Activated B cell treated with CpG ODN at 0.5 μM for 24 hours (primary cell): ENCODE results near the gene CCDC171. TPM values are rescaled to one million over a fixed set of nuclear protein-coding genes. Genes with fewer than 3 reads are reported as not detected.
"Not testable (repeated sequence)": the region's sequence is repeated elsewhere in the genome, so short reads cannot be mapped to it uniquely, and the experiment has no call there.

ENCODE experiments used
- ATAC-seq: fragments of 200-7000 bp; cut with Tn5 transposase; one replicate; pipeline ENCODE4 v1.10.0; 2021; ENCODE audit warnings: low read depth, mild to moderate bottlenecking, moderate library complexity
- CTCF ChIA-PET: fragments of 350-600 bp; sonication (Branson Sonifier 250); formaldehyde crosslinking; loops from one replicate; lab custom pipeline; 2021; ENCODE audit warnings: antibody characterized with exemption; lab: Charles Lee
- POLR2A ChIA-PET: fragments of 350-600 bp; sonication (Branson Sonifier 250); formaldehyde crosslinking; loops from one replicate; lab custom pipeline; 2021; ENCODE audit warnings: antibody characterized with exemption; lab: Charles Lee
- DNase-seq: peaks from one replicate; pipeline ENCODE4 v3.0.0; 2022
- H3K27ac Mint-ChIP-seq: one replicate; pipeline ENCODE4 v1.8.0; 2020; ENCODE audit warnings: mixed read lengths
- H3K27me3 Mint-ChIP-seq: one replicate; pipeline ENCODE4 v1.8.0; 2021; ENCODE audit warnings: mixed read lengths
- H3K36me3 Mint-ChIP-seq: one replicate; pipeline ENCODE4 v1.8.0; 2021; ENCODE audit warnings: low read depth, mixed read lengths
- H3K4me1 Mint-ChIP-seq: one replicate; pipeline ENCODE4 v1.8.0; 2021; ENCODE audit warnings: mixed read lengths
- H3K4me3 Mint-ChIP-seq: one replicate; pipeline ENCODE4 v1.8.0; 2020; ENCODE audit warnings: mild to moderate bottlenecking, mixed read lengths
- H3K9me3 Mint-ChIP-seq: one replicate; pipeline ENCODE4 v1.8.0; 2020; ENCODE audit warnings: mixed read lengths
- CTCF ChIP-seq: fragments of 200-600 bp; IDR thresholded peaks from one replicate; pipeline ENCODE4 v1.8.0; 2022; ENCODE audit warnings: antibody characterized with exemption, mild to moderate bottlenecking
- intact Hi-C: fragments of 100-400 bp; cut with micrococcal nuclease; formaldehyde crosslinking; loops from one replicate; pipeline ENCODE4 v1.15.1; 2024
- total RNA-seq: library from RNA; stranded (reverse); gene quantifications from 2 replicates; pipeline ENCODE4 v1.2.3, GENCODE V29; 2022

CCDC171 gene
- total RNA-seq, 1 donor from 2014 or later: 3.6 TPM

GRCh38 chr9:15693701-15694100, 140.9 kb downstream of the CCDC171 start:
- no peaks in the 10 kb centered on the region for H3K4me1 Mint-ChIP-seq
- peaks cover 2% of the 10 kb centered on the region for H3K9me3 Mint-ChIP-seq
- H3K27ac Mint-ChIP-seq: no peak overlapping the region
- intact Hi-C loops: no loop called here
- ChIA-PET POLR2A (no interaction called here), CTCF (no interaction called here)
- no peak overlapping the region for H3K4me3 Mint-ChIP-seq
- no peak for ATAC-seq
- DNase-seq: no peak
- H3K36me3 Mint-ChIP-seq: no peaks in the 10 kb centered on the region
- TF ChIP-seq CTCF: no peak
- no peaks in the 10 kb centered on the region for H3K27me3 Mint-ChIP-seq

- H3K27me3 Mint-ChIP-seq: no peaks in the 10 kb centered on the region
- ChIA-PET CTCF (no interaction called here), POLR2A (no interaction called here)
- H3K9me3 Mint-ChIP-seq: no peaks in the 10 kb centered on the region
- no peak for TF ChIP-seq CTCF
- no peak for ATAC-seq
- no peak for DNase-seq
- intact Hi-C loops: no loop called here
- no peak overlapping the region for H3K27ac Mint-ChIP-seq
- H3K4me3 Mint-ChIP-seq: no peak overlapping the region
- peaks cover 3% of the 10 kb centered on the region for H3K36me3 Mint-ChIP-seq
- H3K4me1 Mint-ChIP-seq: no peaks in the 10 kb centered on the region
These were observed 144.1 kb downstream of the CCDC171 start for GRCh38 chr9:15696979-15697378.

GRCh38 chr9:15697446-15697851, 144.6 kb downstream of the CCDC171 start:
- ChIA-PET POLR2A (no interaction called here), CTCF (no interaction called here)
- H3K36me3 Mint-ChIP-seq: peaks cover 3% of the 10 kb centered on the region
- no peaks in the 10 kb centered on the region for H3K27me3 Mint-ChIP-seq
- ATAC-seq (no peak), DNase-seq (no peak)
- H3K4me3 Mint-ChIP-seq: no peak overlapping the region
- TF ChIP-seq CTCF: no peak
- no peaks in the 10 kb centered on the region for H3K4me1 Mint-ChIP-seq
- no peaks in the 10 kb centered on the region for H3K9me3 Mint-ChIP-seq
- H3K27ac Mint-ChIP-seq: no peak overlapping the region
- intact Hi-C loops: no loop called here

- ATAC-seq, H3K27ac Mint-ChIP-seq, POLR2A ChIA-PET, H3K4me3 Mint-ChIP-seq, intact Hi-C loops, H3K9me3 Mint-ChIP-seq, CTCF ChIA-PET, H3K4me1 Mint-ChIP-seq, H3K36me3 Mint-ChIP-seq, H3K27me3 Mint-ChIP-seq, DNase-seq: not testable (repeated sequence)
These were observed 147.2 kb downstream of the CCDC171 start for GRCh38 chr9:15699876-15700559.

- H3K27me3 Mint-ChIP-seq: no peaks in the 10 kb centered on the region
- no peak for DNase-seq
- intact Hi-C loops: no loop called here
- no peaks in the 10 kb centered on the region for H3K36me3 Mint-ChIP-seq
- ChIA-PET CTCF (no interaction called here), POLR2A (no interaction called here)
- no peak overlapping the region for H3K27ac Mint-ChIP-seq
- no peak overlapping the region for H3K4me3 Mint-ChIP-seq
- no peak for ATAC-seq
- H3K4me1 Mint-ChIP-seq: no peaks in the 10 kb centered on the region
- H3K9me3 Mint-ChIP-seq: no peaks in the 10 kb centered on the region
- no peak for TF ChIP-seq CTCF
These were observed 154.2 kb downstream of the CCDC171 start for GRCh38 chr9:15707000-15707399.

GRCh38 chr9:15711531-15711930, 158.7 kb downstream of the CCDC171 start:
- no peaks in the 10 kb centered on the region for H3K27me3 Mint-ChIP-seq
- ATAC-seq: no peak
- no peaks in the 10 kb centered on the region for H3K4me1 Mint-ChIP-seq
- H3K27ac Mint-ChIP-seq: no peak overlapping the region
- ChIA-PET POLR2A (no interaction called here), CTCF (no interaction called here)
- intact Hi-C loops: no loop called here
- H3K36me3 Mint-ChIP-seq: no peaks in the 10 kb centered on the region
- no peak overlapping the region for H3K4me3 Mint-ChIP-seq
- H3K9me3 Mint-ChIP-seq: no peaks in the 10 kb centered on the region
- no peak for TF ChIP-seq CTCF
- DNase-seq: no peak
